Stimulated activated CD8-positive, alpha-beta memory T cell treated with anti-CD3 and anti-CD28 coated beads, Interleukin-12 subunit alpha, Interleukin-12 subunit beta, amount 100 ng/mL, for 24 hours (primary cell): ENCODE data around the gene FAM227A.
A peak's percentile ranks its signal among the peaks of the same experiment; 100 is the strongest.

Experiments
- DNase-seq: peaks from one replicate; pipeline ENCODE4 v3.0.0-alpha.2; 2020; ENCODE audit errors: extremely low read depth

Gene FAM227A

GRCh38 chr22:38656256-38657044 lies at the start of gene FAM227A, which contains the start of gene CBY1:
FAM227A (minus strand) TSS chr22:38656392; CDS start chr22:38650168, 6,224 bp downstream.
CBY1 (plus strand) TSS chr22:38656638; CDS start chr22:38668055, 11,417 bp downstream.
- DNase-seq, result peak; percentile 67

GRCh38 chr22:38705235-38706100 lies 49.3 kb upstream of the FAM227A start, which contains the start of gene GTPBP1:
GTPBP1 (plus strand) TSS chr22:38705944; CDS start chr22:38705956, 12 bp downstream.
- DNase-seq, result peak; percentile 91

DNA sequence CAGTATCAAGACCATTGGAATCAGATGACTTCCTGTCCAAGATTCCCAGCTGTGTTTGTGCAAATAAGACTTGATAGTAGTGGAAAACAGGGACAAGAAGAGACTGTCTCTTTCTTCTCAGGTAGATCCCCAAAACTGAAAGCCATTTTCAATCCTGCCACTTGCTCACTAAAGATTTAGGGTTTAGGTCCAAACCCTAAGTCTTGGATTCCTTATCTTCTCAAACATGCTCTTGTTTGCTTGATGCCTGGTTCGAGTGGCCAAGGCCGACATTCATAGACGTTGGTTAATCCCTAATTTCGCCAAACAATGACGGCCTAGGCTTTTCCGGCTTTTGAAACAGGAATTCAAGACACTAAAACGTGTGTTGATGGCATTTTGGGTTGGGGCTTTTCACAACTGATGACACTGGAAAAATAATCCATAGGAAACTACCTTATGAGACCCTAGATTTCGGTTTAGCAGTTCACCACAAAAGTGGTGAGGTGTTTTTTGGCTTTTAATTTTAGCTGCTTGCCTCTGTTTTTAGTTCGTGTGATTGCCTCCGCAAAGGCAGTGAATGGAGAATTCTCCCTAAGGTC lies 48.6 kb upstream of the FAM227A start:
- no peak for DNase-seq

DNA sequence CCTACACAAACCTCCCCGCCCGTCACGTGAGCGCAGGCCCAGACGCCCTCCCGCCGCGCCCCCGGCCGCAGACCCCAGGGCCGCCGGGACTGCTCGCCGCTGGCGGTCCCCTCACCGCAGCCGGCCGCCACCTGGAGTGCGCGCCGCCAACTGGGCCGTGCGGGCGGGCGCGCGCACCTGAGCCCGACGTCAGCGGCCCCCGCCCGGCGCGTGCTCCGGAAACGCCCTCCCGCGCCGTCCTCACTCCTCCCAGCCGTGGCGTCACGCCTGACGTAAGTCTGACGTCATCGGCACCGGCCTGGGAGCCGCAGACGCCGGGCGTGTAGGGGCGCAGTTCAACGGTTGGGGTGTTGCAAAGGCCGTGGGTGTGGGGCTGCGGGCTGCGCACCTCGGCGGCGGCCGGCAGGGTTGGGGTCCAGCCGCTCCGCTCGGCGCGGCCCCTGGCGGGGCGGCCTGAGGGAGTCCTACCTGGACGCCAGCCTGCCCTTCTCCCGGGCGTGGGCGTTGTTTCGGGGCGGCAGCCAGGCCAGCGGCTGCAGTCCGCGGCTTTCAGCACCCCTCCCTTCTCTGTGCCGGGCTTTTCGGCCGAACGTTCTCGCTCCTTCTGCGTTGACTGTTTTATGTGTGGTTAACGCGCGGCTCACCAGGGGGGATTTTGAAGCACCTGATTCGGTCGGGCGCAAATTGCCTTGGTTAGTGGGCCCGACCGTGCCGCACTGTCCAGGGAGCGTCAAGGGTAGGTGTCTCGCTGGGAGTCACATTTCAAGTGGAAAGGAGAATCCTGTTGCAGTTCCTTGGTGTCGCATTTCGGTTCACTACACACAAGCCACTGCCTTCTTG lies 44.8 kb upstream of the FAM227A start, which contains the start of gene JOSD1:
TSS of gene JOSD1 (minus strand) at position 155 of the 840 bp plus-strand sequence. CDS start 956 bp downstream, outside the sequence.
- peak; percentile 92 for DNase-seq

GRCh38 chr22:38700270-38700788 lies 44.1 kb upstream of the FAM227A start:
- no peak for DNase-seq

GRCh38 chr22:38699784-38700183 lies 43.6 kb upstream of the FAM227A start:
- no peak for DNase-seq

DNA sequence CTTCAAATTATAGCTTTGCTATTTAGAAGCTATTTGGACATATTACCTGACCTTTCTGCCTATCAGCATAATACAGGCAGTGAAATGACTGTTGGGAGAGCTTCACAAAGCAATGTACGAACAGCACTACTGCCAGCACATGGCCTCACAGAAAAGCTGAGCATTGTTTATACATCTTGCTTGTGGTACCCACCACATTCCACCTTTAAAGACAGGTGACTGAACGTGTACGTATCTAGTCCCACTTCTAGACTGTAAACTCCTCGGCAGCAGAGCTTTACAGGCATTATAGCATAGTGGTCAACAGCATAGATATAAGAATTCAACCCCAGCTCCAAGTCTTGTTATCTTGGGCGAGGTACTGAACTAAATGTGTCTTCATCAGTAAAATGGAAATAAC lies 43.0 kb upstream of the FAM227A start:
- no peak for DNase-seq

- DNase-seq, result no peak
Measured at GRCh38 chr22:38698407-38699094, 42.4 kb upstream of the FAM227A start.

DNA sequence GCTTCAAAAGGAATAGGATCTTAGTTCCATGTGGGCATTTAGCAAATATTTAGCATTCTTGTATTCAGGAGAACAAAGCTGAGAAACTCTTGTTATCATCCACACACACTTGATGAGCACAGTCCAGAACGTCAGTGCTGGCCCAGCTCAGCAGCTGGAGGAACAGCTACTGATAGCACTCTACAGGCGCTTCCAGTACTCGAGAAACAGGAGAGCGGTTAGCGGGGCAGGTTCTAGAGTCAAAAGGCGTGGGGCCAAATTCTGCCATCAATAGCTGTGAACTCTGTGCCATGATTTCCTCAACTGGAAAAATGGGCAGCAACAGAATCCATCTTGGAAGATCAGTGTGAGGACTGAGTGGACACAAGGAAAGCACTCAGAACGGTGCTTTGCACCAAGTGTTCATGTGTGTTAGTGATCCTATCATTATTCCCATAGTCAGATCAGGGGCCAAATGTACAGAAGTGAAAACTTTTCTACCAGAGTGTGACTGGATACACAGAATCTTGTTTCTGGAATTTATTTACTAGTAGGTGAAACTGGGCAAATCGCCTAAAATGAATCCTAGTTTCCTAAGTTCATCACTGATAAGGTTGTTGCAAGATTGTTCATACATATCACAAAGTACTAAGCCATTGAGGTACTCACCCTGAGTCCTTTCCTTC lies 41.4 kb upstream of the FAM227A start:
- DNase-seq, result no peak

DNA sequence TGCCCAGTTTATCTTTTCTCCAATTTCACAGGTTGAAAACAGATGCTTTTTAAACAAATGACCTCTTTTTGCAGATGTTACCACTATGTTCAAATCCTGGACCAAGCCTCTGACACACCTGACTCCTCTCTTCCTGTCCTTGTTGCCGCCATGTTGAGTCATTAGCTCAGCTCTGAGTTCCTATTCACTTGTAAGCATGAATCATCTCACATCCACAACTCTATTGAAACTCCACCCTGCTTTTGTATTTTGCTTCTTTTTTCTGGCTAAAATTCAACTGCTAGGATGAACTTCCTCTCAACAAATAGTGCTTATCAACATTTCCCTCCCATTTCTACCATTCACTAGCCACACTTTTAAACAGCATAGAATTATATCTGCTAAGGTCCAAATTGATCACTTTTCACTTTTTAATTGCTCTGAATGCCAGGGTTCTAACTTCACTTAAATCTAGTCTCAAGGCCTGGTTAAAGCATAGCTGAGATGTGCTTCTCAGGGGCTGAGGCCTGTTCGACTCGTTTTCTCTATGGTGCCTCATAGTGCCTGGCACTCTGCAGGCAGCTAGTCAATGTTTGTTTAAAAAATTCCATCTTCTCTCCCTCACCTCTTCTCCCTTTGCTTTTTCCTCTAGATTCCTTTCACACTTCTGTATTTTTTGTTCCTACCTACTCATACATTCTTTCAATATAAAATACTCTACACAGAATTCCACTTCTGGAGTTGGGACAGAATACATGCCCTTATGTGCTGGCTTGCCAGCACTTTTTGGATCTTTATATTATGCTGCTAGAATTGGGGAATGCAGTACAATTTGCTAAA lies 40.6 kb upstream of the FAM227A start:
- DNase-seq, result no peak

DNA sequence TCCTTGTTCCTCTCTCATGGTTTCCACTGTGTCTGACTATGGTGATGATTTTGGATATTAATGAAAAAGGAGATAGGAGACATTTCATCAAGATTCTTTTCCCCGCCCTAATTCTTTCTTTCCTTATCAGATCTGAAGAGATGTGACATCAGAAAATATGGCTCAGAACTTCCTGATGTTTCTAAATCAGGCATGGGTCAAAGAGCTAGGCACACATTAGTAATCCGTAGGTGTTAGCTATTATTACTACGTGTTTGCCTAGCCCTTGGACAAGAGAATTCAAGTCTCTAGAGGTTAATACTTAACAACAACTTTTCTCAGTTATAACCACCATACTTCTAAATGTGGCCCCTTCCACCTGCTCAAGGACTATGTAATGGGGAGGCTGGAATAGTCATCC lies 38.7 kb upstream of the FAM227A start:
- DNase-seq, result no peak

DNA sequence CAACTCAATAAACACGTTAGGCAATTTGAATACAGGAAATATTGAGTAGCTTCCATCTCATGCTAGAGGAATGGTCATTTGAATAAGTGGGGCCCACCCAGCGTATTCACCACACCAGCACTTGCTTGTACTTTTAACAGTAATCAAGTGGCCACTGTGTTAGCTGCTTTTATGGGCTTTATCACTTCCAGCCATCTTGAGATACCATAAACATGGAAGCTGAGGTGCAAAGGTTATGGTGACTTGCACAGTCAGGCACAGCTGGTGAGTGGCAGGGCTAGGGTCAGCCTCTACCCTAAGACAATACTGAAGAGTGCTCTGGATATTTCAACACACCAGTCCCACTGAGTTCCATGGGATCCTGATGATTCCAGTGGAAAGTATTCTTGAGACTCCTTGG lies 37.9 kb upstream of the FAM227A start:
- DNase-seq, result no peak

DNA sequence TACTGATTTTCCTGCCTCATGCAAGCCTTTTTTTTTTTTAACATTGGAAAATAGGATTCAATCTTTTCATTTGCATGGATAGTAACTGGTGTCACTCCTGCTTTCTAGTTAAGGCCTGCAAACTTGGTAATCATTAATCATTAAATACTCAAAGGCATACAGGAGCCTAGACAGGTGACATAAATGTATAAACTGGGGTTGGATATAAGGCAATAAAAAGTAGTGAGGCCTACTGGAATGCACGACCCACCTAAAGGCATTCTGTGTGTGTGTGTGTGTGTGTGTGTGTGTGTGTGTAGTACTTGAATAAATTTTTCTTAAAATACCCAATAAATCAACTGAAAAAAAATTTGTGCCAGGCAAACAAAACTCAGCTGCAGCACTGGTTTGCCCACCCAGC lies 33.5 kb upstream of the FAM227A start:
- no peak for DNase-seq

GRCh38 chr22:38685761-38686160 lies 29.6 kb upstream of the FAM227A start:
- no peak for DNase-seq

DNA sequence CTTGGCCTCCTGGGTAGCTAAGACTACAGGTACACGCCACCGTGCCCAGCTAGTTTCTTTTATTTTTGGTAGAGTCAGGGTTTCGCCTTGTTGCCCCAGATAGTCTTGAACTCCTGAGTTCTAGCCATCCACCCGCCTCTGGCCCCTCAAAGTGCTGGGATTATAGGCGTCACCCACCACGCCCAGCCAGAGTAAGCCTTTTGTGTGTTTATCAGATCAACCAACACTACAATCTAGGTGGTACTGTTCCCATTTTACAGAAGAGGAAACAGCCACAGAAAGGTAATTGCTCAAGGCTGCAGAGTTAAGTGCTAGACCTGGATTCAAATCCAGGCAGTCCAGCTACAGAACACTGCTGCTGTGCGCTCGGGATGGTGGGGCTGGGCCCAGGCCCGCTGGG lies 28.7 kb upstream of the FAM227A start:
- DNase-seq, result no peak

- peak; percentile 63 for DNase-seq
Measured at GRCh38 chr22:38681582-38682335, 25.6 kb upstream of the FAM227A start, which contains the start of gene TOMM22. TOMM22 (plus strand) TSS chr22:38681957; CDS start chr22:38681979, 22 bp downstream.

DNA sequence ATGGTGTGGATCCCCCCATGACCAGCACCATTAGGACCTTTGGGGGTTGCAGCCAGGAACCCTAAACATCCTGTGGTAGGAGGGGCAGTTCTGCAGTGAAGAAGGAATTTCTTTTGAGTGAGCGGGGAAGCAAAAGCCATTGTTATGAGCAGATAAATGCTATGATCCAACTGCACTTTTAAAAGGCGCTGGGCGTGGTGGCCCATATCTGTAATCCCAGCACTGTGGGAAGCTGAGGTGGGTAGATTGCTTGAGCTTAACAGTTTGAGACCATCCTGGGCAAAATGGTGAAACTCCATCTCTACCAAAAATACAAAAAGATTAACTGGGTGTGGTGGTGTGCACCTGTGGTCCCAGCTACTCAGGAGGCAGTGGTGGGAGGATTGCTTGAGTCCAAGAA lies 19.6 kb upstream of the FAM227A start:
- no peak for DNase-seq

DNA sequence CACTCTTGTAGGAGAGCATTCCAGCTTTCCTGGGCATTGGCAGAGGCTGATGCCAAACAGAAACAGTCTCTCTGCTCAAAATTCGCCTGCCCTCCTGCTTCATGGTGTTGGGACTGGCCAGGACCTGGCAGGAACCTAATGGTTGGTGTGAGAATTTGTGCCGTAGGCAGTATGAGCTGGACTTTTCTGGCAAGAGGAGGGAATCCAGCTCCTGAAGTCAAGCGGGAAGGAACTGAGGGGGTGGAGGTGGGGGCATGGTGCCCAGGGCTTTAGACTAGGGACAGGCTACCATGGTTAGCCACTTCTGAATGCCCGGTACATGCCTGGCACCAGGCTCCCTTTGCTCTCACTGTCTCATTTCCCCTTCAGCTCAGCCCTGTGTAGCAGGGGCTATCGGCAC lies 18.7 kb upstream of the FAM227A start:
- DNase-seq, result no peak
